GM23338 (cell line): ENCODE results near the gene AQP12B. TPM values are rescaled to one million over a fixed set of nuclear protein-coding genes. Genes with fewer than 3 reads are reported as not detected.

ENCODE experiments used
- ATAC-seq: fragments of 200-7000 bp; cut with Tn5 transposase; 3 replicates; pipeline ENCODE4 v1.9.1; 2020
- DNase-seq: peaks from one replicate; pipeline ENCODE4 v3.0.0-alpha.2; 2015; ENCODE audit warnings: low spot score
- H2AFZ ChIP-seq: fragments of 200-600 bp; sonication (generic); 2 replicates; pipeline ENCODE4 v1.8.0; 2016; ENCODE audit warnings: antibody characterized with exemption, mild to moderate bottlenecking, moderate library complexity
- H3F3A ChIP-seq: fragments of 200-600 bp; sonication (generic); replicated peaks from 2 replicates; pipeline ENCODE4 v1.8.0; 2017; ENCODE audit warnings: antibody characterized with exemption, mixed run types, low read depth
- H3K27ac ChIP-seq: fragments of 200-600 bp; sonication (generic); 2 replicates; pipeline ENCODE4 v1.6.1; 2016; ENCODE audit warnings: low read depth
- H3K27me3 ChIP-seq: fragments of 200-600 bp; sonication (generic); 2 replicates; pipeline ENCODE4 v1.8.0; 2016; ENCODE audit warnings: mild to moderate bottlenecking, mixed run types, moderate library complexity; ENCODE audit not compliant: insufficient read depth
- H3K36me3 ChIP-seq: fragments of 200-600 bp; sonication (generic); 2 replicates; pipeline ENCODE4 v1.8.0; 2016; ENCODE audit warnings: mild to moderate bottlenecking; ENCODE audit not compliant: insufficient read depth
- H3K4me1 ChIP-seq: fragments of 200-600 bp; sonication (generic); 2 replicates; pipeline ENCODE4 v1.8.0; 2016; ENCODE audit warnings: mild to moderate bottlenecking, moderate library complexity; ENCODE audit not compliant: insufficient read depth
- H3K4me2 ChIP-seq: fragments of 200-600 bp; sonication (generic); 2 replicates; pipeline ENCODE4 v1.7.1; 2017; ENCODE audit warnings: mixed run types
- H3K4me3 ChIP-seq: fragments of 200-600 bp; sonication (generic); 2 replicates; pipeline ENCODE4 v1.6.1; 2016; ENCODE audit warnings: mixed run types
- H3K79me2 ChIP-seq: fragments of 200-600 bp; sonication (generic); replicated peaks from 2 replicates; pipeline ENCODE4 v1.8.0; 2017; ENCODE audit warnings: mild to moderate bottlenecking; ENCODE audit not compliant: insufficient read depth
- H3K9me2 ChIP-seq: fragments of 200-600 bp; sonication (generic); 2 replicates; pipeline ENCODE4 v1.8.0; 2017; ENCODE audit not compliant: insufficient read depth
- H4K20me1 ChIP-seq: fragments of 200-600 bp; sonication (generic); replicated peaks from 2 replicates; pipeline ENCODE4 v1.8.0; 2017; ENCODE audit warnings: mild to moderate bottlenecking; ENCODE audit not compliant: insufficient read depth
- H3K27ac Mint-ChIP-seq: 2 replicates; pipeline ENCODE4 v1.8.0; 2020; ENCODE audit warnings: inconsistent platforms, mild to moderate bottlenecking, moderate library complexity, mixed read lengths
- H3K27me3 Mint-ChIP-seq: 3 replicates; pipeline ENCODE4 v1.8.0; 2022; ENCODE audit warnings: low read depth, mild to moderate bottlenecking, moderate library complexity, mixed read lengths, inconsistent platforms; ENCODE audit not compliant: insufficient read depth, poor library complexity
- H3K36me3 Mint-ChIP-seq: 3 replicates; pipeline ENCODE4 v1.8.0; 2021; ENCODE audit warnings: low read depth, mild to moderate bottlenecking, inconsistent platforms, moderate library complexity, mixed read lengths
- H3K4me1 Mint-ChIP-seq: 3 replicates; pipeline ENCODE4 v1.8.0; 2020; ENCODE audit warnings: mild to moderate bottlenecking, inconsistent platforms, mixed read lengths
- H3K4me3 Mint-ChIP-seq: 3 replicates; pipeline ENCODE4 v1.8.0; 2021; ENCODE audit warnings: moderate library complexity, mild to moderate bottlenecking, inconsistent platforms, mixed read lengths
- H3K9me3 Mint-ChIP-seq: 3 replicates; pipeline ENCODE4 v1.8.0; 2020; ENCODE audit warnings: moderate library complexity, mild to moderate bottlenecking, inconsistent platforms, mixed read lengths
- CREB1 ChIP-seq: fragments of 250-450 bp; sonication (Bioruptor Pico); IDR thresholded peaks from 2 replicates; pipeline ENCODE4 v1.5.0; 2020; ENCODE audit warnings: low read depth, mild to moderate bottlenecking, moderate library complexity
- EZH2 ChIP-seq: fragments of 200-600 bp; sonication (generic); IDR thresholded peaks from one replicate; pipeline ENCODE4 v1.8.0; 2017; ENCODE audit warnings: antibody characterized with exemption, mild to moderate bottlenecking, low read depth; ENCODE audit not compliant: unreplicated experiment
- JUNB ChIP-seq: IDR thresholded peaks from one replicate; pipeline ENCODE4 v1.6.1; 2016; ENCODE audit warnings: antibody characterized with exemption; ENCODE audit not compliant: unreplicated experiment
- POLR2AphosphoS5 ChIP-seq: IDR thresholded peaks from 2 replicates; pipeline ENCODE4 v1.6.1; 2016; ENCODE audit warnings: antibody characterized with exemption, low read depth
- ZNF114 ChIP-seq: fragments of 250-450 bp; sonication (Bioruptor Pico); IDR thresholded peaks from 2 replicates; pipeline ENCODE4 v1.5.0; 2020; ENCODE audit warnings: mild to moderate bottlenecking, moderate library complexity
- polyA plus RNA-seq: library from polyadenylated mRNA; unstranded; fragments of >200 nt; fragmentation: Nextera tagmentation; extraction: Ambion mirVana; gene quantifications from 2 replicates; pipeline ENCODE4 v1.2.1, GENCODE V29; 2016
- total RNA-seq: library from RNA; depleted of rRNA; stranded (reverse); fragments of >200 nt; shearing (Covaris generic); gene quantifications from 2 replicates; pipeline ENCODE4 v1.2.3, GENCODE V29; 2014
- TF ChIP-seq, protein P1 (sequence below): IDR thresholded peaks from one replicate; pipeline ENCODE4 v1.6.1; 2018; ENCODE audit warnings: antibody characterized with exemption; ENCODE audit not compliant: unreplicated experiment
- TF ChIP-seq, protein P2 (sequence below), 2 experiments: fragments of 200-600 bp in 1 of 2; sonication (generic) in 1 of 2; conservative IDR thresholded peaks; 2 replicates each; pipeline versions ENCODE4 v1.5.1 to v1.6.1; 2016 to 2017; ENCODE audit warnings: antibody characterized with exemption in 2 of 2, low read depth in 2 of 2, mild to moderate bottlenecking in 2 of 2, moderate library complexity in 1 of 2
- TF ChIP-seq, protein P3 (sequence below): IDR thresholded peaks from 2 replicates; pipeline ENCODE4 v1.6.1; 2016; ENCODE audit warnings: antibody characterized with exemption

Gene AQP12B
- total and polyA plus RNA-seq, 2 experiments from 2014 or later = not detected

DNA sequence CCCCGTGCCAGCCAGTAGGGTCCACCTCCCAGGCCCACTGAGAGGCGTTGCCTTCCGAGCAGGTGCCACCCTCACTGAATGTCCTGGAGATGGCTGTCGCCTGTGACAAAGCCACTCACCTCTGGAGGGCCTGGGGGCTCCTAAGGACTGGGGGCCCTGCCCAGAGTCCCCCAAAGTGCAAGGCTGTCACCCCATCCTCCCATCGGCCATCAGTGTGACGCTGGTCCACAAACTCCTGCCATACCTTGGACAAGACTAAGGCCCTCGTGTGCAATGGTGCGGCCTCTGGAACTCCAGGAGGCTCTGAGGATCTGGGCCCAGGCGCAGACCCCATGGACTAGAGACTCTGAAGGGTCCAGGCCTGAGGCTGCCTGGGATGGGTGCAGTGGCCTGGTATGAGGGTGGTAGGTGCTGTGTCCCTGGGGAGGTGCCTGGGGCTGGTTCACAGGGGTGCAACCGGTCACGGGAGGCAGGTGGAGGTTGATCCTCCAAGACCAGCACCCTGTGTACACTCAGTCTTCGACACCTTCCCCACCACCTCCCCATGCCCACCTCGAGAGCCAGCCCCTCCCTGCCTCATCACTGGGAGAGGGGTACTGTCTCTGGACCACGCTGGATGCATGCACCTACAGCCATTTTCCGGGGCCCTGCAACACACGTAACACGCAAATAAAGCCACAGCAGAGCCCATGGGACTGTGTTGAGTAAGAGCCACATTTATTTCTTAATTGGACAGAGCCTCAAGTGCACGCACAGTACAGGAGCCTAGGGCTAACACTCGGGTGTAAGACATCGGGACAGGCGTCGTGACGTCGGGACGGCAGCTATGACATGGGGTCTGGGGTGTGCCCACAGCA lies 30.6 kb upstream of the AQP12B start:
- DNase-seq (no peak), ATAC-seq (peak; percentile 7; the same call in 2 of the 3 replicates)
- no peaks in the 10 kb centered on the region for H3K27me3 ChIP-seq
- no peaks in the 10 kb centered on the region for H4K20me1 ChIP-seq
- no peaks in the 10 kb centered on the region for H3K4me1 ChIP-seq
- no peaks in the 10 kb centered on the region for H3K36me3 ChIP-seq
- no peak overlapping the region for H2AFZ ChIP-seq
- H3K9me2 ChIP-seq = no peaks in the 10 kb centered on the region
- Mint-ChIP-seq H3K9me3 (no peaks in the 10 kb centered on the region), H3K36me3 (peaks cover 29% of the 10 kb centered on the region), H3K4me1 (no peaks in the 10 kb centered on the region; the same call in 2 of the 3 replicates), H3K4me3 (no peak overlapping the region), H3K27me3 (peaks cover 41% of the 10 kb centered on the region), H3K27ac (peak overlapping the region; percentile 62; the same call in 1 of the 2 replicates)
- no peak overlapping the region for H3K27ac ChIP-seq
- H3K79me2 ChIP-seq = no peaks in the 10 kb centered on the region
- no peak overlapping the region for H3K4me3 ChIP-seq
- H3F3A ChIP-seq = no peaks in the 10 kb centered on the region
- no peak overlapping the region for H3K4me2 ChIP-seq
- no peak for TF ChIP-seq CREB1 (CRISPR knock-in tag)
- TF ChIP-seq POLR2AphosphoS5 = 0 out of 2 replicates have a peak, but pooled peaks have one; percentile 37

DNA sequence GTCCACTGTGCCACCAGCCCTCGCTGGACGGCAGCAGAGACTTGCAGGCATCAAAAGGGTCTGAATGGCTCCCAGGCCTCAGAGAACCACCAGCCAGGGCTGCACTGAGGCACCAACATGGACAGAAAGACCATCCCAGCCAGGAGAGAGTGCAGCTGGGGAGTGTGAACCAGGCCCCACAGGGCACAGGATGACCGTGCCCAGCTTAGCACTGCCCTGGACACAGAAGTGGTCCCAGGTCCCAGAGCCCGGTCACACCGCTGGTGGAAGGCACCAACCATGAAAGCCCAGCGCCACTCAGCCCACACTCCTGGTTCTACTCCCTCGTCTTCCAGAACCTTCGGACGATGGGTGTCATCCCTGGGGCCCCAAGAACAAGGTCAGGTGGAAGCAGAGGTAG lies 29.4 kb upstream of the AQP12B start:
- ATAC-seq (no peak; the same call in 2 of the 3 replicates), DNase-seq (no peak)
- Histone ChIP-seq H3K4me2 (no peak overlapping the region), H3K4me1 (no peaks in the 10 kb centered on the region), H3F3A (no peaks in the 10 kb centered on the region), H3K27me3 (no peaks in the 10 kb centered on the region), H3K4me3 (no peak overlapping the region), H3K79me2 (no peaks in the 10 kb centered on the region), H4K20me1 (no peaks in the 10 kb centered on the region), H2AFZ (no peak overlapping the region), H3K27ac (no peak overlapping the region), H3K36me3 (no peaks in the 10 kb centered on the region), H3K9me2 (no peaks in the 10 kb centered on the region)
- Mint-ChIP-seq H3K4me3 (no peak overlapping the region), H3K4me1 (peaks cover 3% of the 10 kb centered on the region; the same call in 1 of the 3 replicates), H3K27me3 (peaks cover 42% of the 10 kb centered on the region), H3K36me3 (peaks cover 23% of the 10 kb centered on the region), H3K27ac (no peak overlapping the region), H3K9me3 (no peaks in the 10 kb centered on the region)
- TF ChIP-seq, protein P1, sequence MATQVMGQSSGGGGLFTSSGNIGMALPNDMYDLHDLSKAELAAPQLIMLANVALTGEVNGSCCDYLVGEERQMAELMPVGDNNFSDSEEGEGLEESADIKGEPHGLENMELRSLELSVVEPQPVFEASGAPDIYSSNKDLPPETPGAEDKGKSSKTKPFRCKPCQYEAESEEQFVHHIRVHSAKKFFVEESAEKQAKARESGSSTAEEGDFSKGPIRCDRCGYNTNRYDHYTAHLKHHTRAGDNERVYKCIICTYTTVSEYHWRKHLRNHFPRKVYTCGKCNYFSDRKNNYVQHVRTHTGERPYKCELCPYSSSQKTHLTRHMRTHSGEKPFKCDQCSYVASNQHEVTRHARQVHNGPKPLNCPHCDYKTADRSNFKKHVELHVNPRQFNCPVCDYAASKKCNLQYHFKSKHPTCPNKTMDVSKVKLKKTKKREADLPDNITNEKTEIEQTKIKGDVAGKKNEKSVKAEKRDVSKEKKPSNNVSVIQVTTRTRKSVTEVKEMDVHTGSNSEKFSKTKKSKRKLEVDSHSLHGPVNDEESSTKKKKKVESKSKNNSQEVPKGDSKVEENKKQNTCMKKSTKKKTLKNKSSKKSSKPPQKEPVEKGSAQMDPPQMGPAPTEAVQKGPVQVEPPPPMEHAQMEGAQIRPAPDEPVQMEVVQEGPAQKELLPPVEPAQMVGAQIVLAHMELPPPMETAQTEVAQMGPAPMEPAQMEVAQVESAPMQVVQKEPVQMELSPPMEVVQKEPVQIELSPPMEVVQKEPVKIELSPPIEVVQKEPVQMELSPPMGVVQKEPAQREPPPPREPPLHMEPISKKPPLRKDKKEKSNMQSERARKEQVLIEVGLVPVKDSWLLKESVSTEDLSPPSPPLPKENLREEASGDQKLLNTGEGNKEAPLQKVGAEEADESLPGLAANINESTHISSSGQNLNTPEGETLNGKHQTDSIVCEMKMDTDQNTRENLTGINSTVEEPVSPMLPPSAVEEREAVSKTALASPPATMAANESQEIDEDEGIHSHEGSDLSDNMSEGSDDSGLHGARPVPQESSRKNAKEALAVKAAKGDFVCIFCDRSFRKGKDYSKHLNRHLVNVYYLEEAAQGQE = no peak
- TF ChIP-seq, protein P2, sequence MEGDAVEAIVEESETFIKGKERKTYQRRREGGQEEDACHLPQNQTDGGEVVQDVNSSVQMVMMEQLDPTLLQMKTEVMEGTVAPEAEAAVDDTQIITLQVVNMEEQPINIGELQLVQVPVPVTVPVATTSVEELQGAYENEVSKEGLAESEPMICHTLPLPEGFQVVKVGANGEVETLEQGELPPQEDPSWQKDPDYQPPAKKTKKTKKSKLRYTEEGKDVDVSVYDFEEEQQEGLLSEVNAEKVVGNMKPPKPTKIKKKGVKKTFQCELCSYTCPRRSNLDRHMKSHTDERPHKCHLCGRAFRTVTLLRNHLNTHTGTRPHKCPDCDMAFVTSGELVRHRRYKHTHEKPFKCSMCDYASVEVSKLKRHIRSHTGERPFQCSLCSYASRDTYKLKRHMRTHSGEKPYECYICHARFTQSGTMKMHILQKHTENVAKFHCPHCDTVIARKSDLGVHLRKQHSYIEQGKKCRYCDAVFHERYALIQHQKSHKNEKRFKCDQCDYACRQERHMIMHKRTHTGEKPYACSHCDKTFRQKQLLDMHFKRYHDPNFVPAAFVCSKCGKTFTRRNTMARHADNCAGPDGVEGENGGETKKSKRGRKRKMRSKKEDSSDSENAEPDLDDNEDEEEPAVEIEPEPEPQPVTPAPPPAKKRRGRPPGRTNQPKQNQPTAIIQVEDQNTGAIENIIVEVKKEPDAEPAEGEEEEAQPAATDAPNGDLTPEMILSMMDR (conservative IDR thresholded peaks at IDR 0.05; ENCODE audit: low read depth in 2 of 2) = no peak
- TF ChIP-seq ZNF114 (CRISPR knock-in tag) (no peak), JUNB (no peak), CREB1 (CRISPR knock-in tag) (no peak), EZH2 (no peak)
- TF ChIP-seq, protein P3, sequence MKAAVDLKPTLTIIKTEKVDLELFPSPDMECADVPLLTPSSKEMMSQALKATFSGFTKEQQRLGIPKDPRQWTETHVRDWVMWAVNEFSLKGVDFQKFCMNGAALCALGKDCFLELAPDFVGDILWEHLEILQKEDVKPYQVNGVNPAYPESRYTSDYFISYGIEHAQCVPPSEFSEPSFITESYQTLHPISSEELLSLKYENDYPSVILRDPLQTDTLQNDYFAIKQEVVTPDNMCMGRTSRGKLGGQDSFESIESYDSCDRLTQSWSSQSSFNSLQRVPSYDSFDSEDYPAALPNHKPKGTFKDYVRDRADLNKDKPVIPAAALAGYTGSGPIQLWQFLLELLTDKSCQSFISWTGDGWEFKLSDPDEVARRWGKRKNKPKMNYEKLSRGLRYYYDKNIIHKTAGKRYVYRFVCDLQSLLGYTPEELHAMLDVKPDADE = no peak
